Prostate gland (tissue), 2 donors: ENCODE results near the gene OTOP2. TPM values are rescaled to one million over a fixed set of nuclear protein-coding genes. Genes with fewer than 3 reads are reported as not detected.
A peak's percentile ranks its signal among the peaks of the same experiment; 100 is the strongest.

Source experiments
- DNase-seq: peaks from one replicate; pipeline ENCODE4 v3.0.0-alpha.2; 2019; ENCODE audit warnings: low spot score
- H3K27ac ChIP-seq, 2 donors: fragments of 200-600 bp; sonication (generic); 2 replicates each; pipeline ENCODE4 v1.5.1; 2017 to 2019
- H3K27me3 ChIP-seq: fragments of 200-600 bp; sonication (generic); replicated peaks from 2 replicates; pipeline ENCODE4 v1.5.1; 2019; ENCODE audit not compliant: insufficient read depth
- H3K36me3 ChIP-seq, 2 donors: fragments of 200-600 bp; sonication (generic); 1 replicate in 1 of 2; 2 replicates in 1 of 2; pipeline versions ENCODE4 v1.5.1 to v1.8.1; 2017 to 2019
- H3K4me1 ChIP-seq: fragments of 200-600 bp; sonication (generic); replicated peaks from 2 replicates; pipeline ENCODE4 v1.5.1; 2019
- H3K4me3 ChIP-seq, 2 donors: fragments of 200-600 bp; sonication (generic); 2 replicates each; pipeline ENCODE4 v1.5.1; 2017 to 2019
- H3K9me3 ChIP-seq: fragments of 200-600 bp; sonication (generic); 2 replicates; pipeline ENCODE4 v1.5.1; 2017
- CTCF ChIP-seq, 4 experiments: fragments of 200-600 bp in 2 of 4; fragments of 450-650 bp in 2 of 4; sonication (generic) in 2 of 4; IDR thresholded peaks; 1 replicate in 3 of 4; 2 replicates in 1 of 4; pipeline ENCODE4 v1.5.1; 2016 to 2019; ENCODE audit warnings: antibody characterized with exemption in 4 of 4, mild to moderate bottlenecking in 2 of 4, moderate library complexity in 2 of 4
- POLR2A ChIP-seq: fragments of 450-650 bp; IDR thresholded peaks from one replicate; pipeline ENCODE4 v1.6.1; 2016; ENCODE audit warnings: antibody characterized with exemption, mild to moderate bottlenecking
- POLR2AphosphoS5 ChIP-seq: sonication (generic); formaldehyde crosslinking; IDR thresholded peaks from one replicate; pipeline ENCODE4 v1.6.1; 2017; ENCODE audit warnings: antibody characterized with exemption
- WGBS: methylation state at CpG from one replicate; pipeline ENCODE4 v1.1.5; 2018; 5-methylcytosine and 5-hydroxymethylcytosine counted together
- intact Hi-C: fragments of 100-400 bp; cut with DNase I; formaldehyde crosslinking; loops from one replicate; pipeline ENCODE4 v1.14.2; 2022
- total RNA-seq, 2 donors: library from RNA; depleted of rRNA; stranded (reverse); fragments of >200 nt; gene quantifications; one replicate each; pipeline ENCODE4 v1.1.0, GENCODE V29; 2016

The OTOP2 gene
- total RNA-seq, 2 donors from 2014 or later, result 0.85 TPM; not detected in 1

- no peaks in the 10 kb centered on the region for H3K27me3 ChIP-seq
- DNase-seq, result no peak
- H3K4me1 ChIP-seq, result no peaks in the 10 kb centered on the region
- H3K9me3 ChIP-seq, result no peaks in the 10 kb centered on the region
- no peaks in the 10 kb centered on the region for H3K36me3 ChIP-seq
- TF ChIP-seq POLR2AphosphoS5 (no peak), CTCF (IDR thresholded peaks at IDR 0.05) (no peak), POLR2A (no peak)
- 94% methylated on average over 3 of the region's 3 CpGs for WGBS
- intact Hi-C loops, result no loop called here
- H3K4me3 ChIP-seq, result no peak overlapping the region
- no peak overlapping the region for H3K27ac ChIP-seq
Observed at GRCh38 chr17:74977802-74978201, 53.7 kb downstream of the OTOP2 start.

- Histone ChIP-seq H3K27me3 (no peaks in the 10 kb centered on the region), H3K36me3 (no peaks in the 10 kb centered on the region), H3K9me3 (no peaks in the 10 kb centered on the region), H3K27ac (no peak overlapping the region), H3K4me3 (no peak overlapping the region), H3K4me1 (no peaks in the 10 kb centered on the region)
- DNase-seq, result no peak
- TF ChIP-seq CTCF (IDR thresholded peaks at IDR 0.05) (no peak), POLR2AphosphoS5 (no peak), POLR2A (no peak)
- intact Hi-C loops, result no loop called here
- WGBS, result 82% methylated on average over 3 of the region's 3 CpGs
Observed at GRCh38 chr17:74978240-74978639, 54.2 kb downstream of the OTOP2 start.

- WGBS, result 86% methylated on average over 17 of the region's 17 CpGs
- no peak overlapping the region for H3K4me3 ChIP-seq
- TF ChIP-seq CTCF (IDR thresholded peaks at IDR 0.05) (no peak), POLR2AphosphoS5 (no peak), POLR2A (no peak)
- H3K27me3 ChIP-seq, result no peaks in the 10 kb centered on the region
- no peaks in the 10 kb centered on the region for H3K36me3 ChIP-seq
- no peaks in the 10 kb centered on the region for H3K4me1 ChIP-seq
- DNase-seq, result no peak
- H3K27ac ChIP-seq, result no peak overlapping the region
- no peaks in the 10 kb centered on the region for H3K9me3 ChIP-seq
- intact Hi-C loops, result no loop called here
Observed at GRCh38 chr17:74979408-74980146, 55.5 kb downstream of the OTOP2 start.

- Histone ChIP-seq H3K36me3 (no peaks in the 10 kb centered on the region), H3K4me3 (peak overlapping the region; percentile 45 to 57), H3K4me1 (no peaks in the 10 kb centered on the region), H3K27me3 (no peaks in the 10 kb centered on the region), H3K9me3 (no peaks in the 10 kb centered on the region), H3K27ac (peak overlapping the region; percentile 84 to 85)
- TF ChIP-seq POLR2AphosphoS5, result no peak
- no peak for TF ChIP-seq CTCF (IDR thresholded peaks at IDR 0.05)
- TF ChIP-seq POLR2A, result no peak
- no peak for DNase-seq
- WGBS, result 40% methylated on average over 15 of the region's 16 CpGs
- intact Hi-C loops, result no loop called here
Observed at GRCh38 chr17:74981318-74981978, 57.4 kb downstream of the OTOP2 start.
